ENCODE measurements around the gene CYCS.

- TF ChIP-seq EP300 (IDR thresholded peaks at IDR 0.05; ENCODE audit: borderline replicate concordance), result no peak
- no peak for TF ChIP-seq CEBPB (IDR thresholded peaks at IDR 0.05)
- TF ChIP-seq TEAD4 (IDR thresholded peaks at IDR 0.05), result no peak
- TF ChIP-seq YY1 (IDR thresholded peaks at IDR 0.05; ENCODE audit: low read depth), result no peak
- no peak for TF ChIP-seq MAX (IDR thresholded peaks at IDR 0.05)
- TF ChIP-seq TAF1 (IDR thresholded peaks at IDR 0.05; ENCODE audit: low read depth), result no peak
- TF ChIP-seq EGR1 (IDR thresholded peaks at IDR 0.05), result no peak
These were observed 41.9 kb downstream of the CYCS start for GRCh38 chr7:25083201-25083600.

Measured in Ishikawa (cell line).